HepG2 (cell line): Measurements from ENCODE around the gene LYSMD3. TPM values are rescaled to one million over a fixed set of nuclear protein-coding genes. Genes with fewer than 3 reads are reported as not detected.

Source experiments
- BCL6 ChIP-seq: IDR thresholded peaks from 2 replicates; pipeline ENCODE4 v1.6.1; 2016; ENCODE audit warnings: missing genetic modification reagents, missing compliant biosample characterization
- IKZF4 ChIP-seq: sonication (generic); formaldehyde crosslinking; IDR thresholded peaks from 2 replicates; pipeline ENCODE4 v1.5.1; 2020; ENCODE audit warnings: borderline replicate concordance, mild to moderate bottlenecking, low read depth, missing genetic modification reagents; ENCODE audit errors: not compliant biosample characterization
- KDM4B ChIP-seq: sonication (generic); formaldehyde crosslinking; IDR thresholded peaks from 2 replicates; pipeline ENCODE4 v1.4.0; 2020; ENCODE audit warnings: missing genetic modification reagents
- MTF2 ChIP-seq: sonication (generic); formaldehyde crosslinking; IDR thresholded peaks from 2 replicates; pipeline ENCODE4 v1.5.0; 2020; ENCODE audit warnings: missing genetic modification reagents, borderline replicate concordance
- NBN ChIP-seq: fragments of 450-650 bp; conservative IDR thresholded peaks from 2 replicates; pipeline ENCODE4 v1.6.1; 2017
- NFIB ChIP-seq: sonication (generic); formaldehyde crosslinking; IDR thresholded peaks from 2 replicates; pipeline ENCODE4 v1.9.0; 2021; ENCODE audit warnings: missing genetic modification reagents, mild to moderate bottlenecking, borderline replicate concordance
- PHF5A ChIP-seq: IDR thresholded peaks from one replicate; pipeline ENCODE4 v1.6.1; 2018; ENCODE audit warnings: low read depth, missing genetic modification reagents; ENCODE audit not compliant: unreplicated experiment
- RBAK ChIP-seq: sonication (generic); formaldehyde crosslinking; IDR thresholded peaks from 2 replicates; pipeline ENCODE4 v1.5.1; 2020; ENCODE audit warnings: mild to moderate bottlenecking, missing genetic modification reagents
- RELA ChIP-seq: sonication (generic); formaldehyde crosslinking; IDR thresholded peaks from 2 replicates; pipeline ENCODE4 v1.4.0; 2020; ENCODE audit warnings: missing genetic modification reagents
- RXRB ChIP-seq: IDR thresholded peaks from 2 replicates; pipeline ENCODE4 v1.6.1; 2016; ENCODE audit warnings: borderline replicate concordance, missing genetic modification reagents, missing compliant biosample characterization
- SAFB2 ChIP-seq: sonication (generic); formaldehyde crosslinking; IDR thresholded peaks from 2 replicates; pipeline ENCODE4 v1.5.1; 2020; ENCODE audit warnings: missing genetic modification reagents, low read depth, mild to moderate bottlenecking, borderline replicate concordance
- SALL2 ChIP-seq: sonication (generic); formaldehyde crosslinking; IDR thresholded peaks from 2 replicates; pipeline ENCODE4 v1.8.1; 2023; ENCODE audit warnings: mild to moderate bottlenecking, missing genetic modification reagents, inconsistent platforms
- SOX13 ChIP-seq, 3 experiments: fragments of 450-650 bp in 1 of 3; sonication (generic) in 1 of 3; formaldehyde crosslinking in 1 of 3; IDR thresholded peaks in 2 of 3; conservative IDR thresholded peaks in 1 of 3; 2 replicates each; pipeline versions ENCODE4 v1.5.0 to v1.6.1; 2016 to 2020; ENCODE audit warnings: antibody characterized with exemption in 1 of 3, mild to moderate bottlenecking in 1 of 3, missing compliant biosample characterization in 1 of 3, missing genetic modification reagents in 1 of 3, moderate library complexity in 1 of 3
- SRF ChIP-seq: IDR thresholded peaks from 2 replicates; pipeline ENCODE4 v1.6.1; 2011; ENCODE audit warnings: mild to moderate bottlenecking, low read depth, low read length, moderate library complexity
- STAG1 ChIP-seq: sonication (generic); formaldehyde crosslinking; IDR thresholded peaks from 2 replicates; pipeline ENCODE4 v1.4.0; 2020; ENCODE audit warnings: missing genetic modification reagents
- STAT5B ChIP-seq: sonication (generic); formaldehyde crosslinking; IDR thresholded peaks from 2 replicates; pipeline ENCODE4 v1.4.0; 2020; ENCODE audit warnings: missing genetic modification reagents
- ZFP82 ChIP-seq: sonication (generic); formaldehyde crosslinking; IDR thresholded peaks from 2 replicates; pipeline ENCODE4 v1.5.1; 2020; ENCODE audit warnings: mild to moderate bottlenecking, missing genetic modification reagents, borderline replicate concordance
- ZNF180 ChIP-seq: sonication (generic); formaldehyde crosslinking; IDR thresholded peaks from 2 replicates; pipeline ENCODE4 v1.4.0; 2020; ENCODE audit warnings: low read depth, missing genetic modification reagents, borderline replicate concordance
- ZNF264 ChIP-seq: sonication (generic); formaldehyde crosslinking; IDR thresholded peaks from 2 replicates; pipeline ENCODE4 v1.4.0; 2020; ENCODE audit warnings: missing genetic modification reagents
- ZNF552 ChIP-seq: sonication (generic); formaldehyde crosslinking; IDR thresholded peaks from 2 replicates; pipeline ENCODE4 v1.9.0; 2022; ENCODE audit warnings: missing genetic modification reagents, mild to moderate bottlenecking, borderline replicate concordance
- ZNF576 ChIP-seq: sonication (generic); formaldehyde crosslinking; IDR thresholded peaks from 2 replicates; pipeline ENCODE4 v1.4.0; 2020; ENCODE audit warnings: mild to moderate bottlenecking, missing genetic modification reagents
- ZNF607 ChIP-seq: sonication (generic); formaldehyde crosslinking; IDR thresholded peaks from 2 replicates; pipeline ENCODE4 v1.5.1; 2020; ENCODE audit warnings: missing genetic modification reagents, mild to moderate bottlenecking, borderline replicate concordance
- ZNF776 ChIP-seq: sonication (generic); formaldehyde crosslinking; IDR thresholded peaks from 2 replicates; pipeline ENCODE4 v1.4.0; 2020; ENCODE audit warnings: mild to moderate bottlenecking, missing genetic modification reagents
- ZNF816 ChIP-seq: sonication (generic); formaldehyde crosslinking; IDR thresholded peaks from 2 replicates; pipeline ENCODE4 v1.8.0; 2022; ENCODE audit warnings: missing genetic modification reagents, mild to moderate bottlenecking, borderline replicate concordance
- polyA plus RNA-seq, 8 experiments: library from polyadenylated mRNA; depleted of rRNA in 3 of 8; stranded (reverse) in 7 of 8; unstranded in 1 of 8; fragments of >200 nt; fragmentation: Illumina TruSeq in 4 of 8; extraction: Trizol in 4 of 8; gene quantifications; 2 replicates each; pipeline versions ENCODE4 v1.2.1 to v1.2.3, GENCODE V29; 2011 to 2016; ENCODE audit warnings: low read depth in 4 of 8, missing spikeins in 1 of 8, mixed read lengths in 1 of 8; ENCODE audit not compliant: insufficient read depth in 1 of 8
- total RNA-seq, 5 experiments: library from RNA; depleted of rRNA; stranded (reverse); fragments of >200 nt; fragmentation: Illumina TruSeq; extraction: Trizol; gene quantifications; 2 replicates each; pipeline ENCODE4 v1.2.3, GENCODE V29; 2016; ENCODE audit warnings: low read depth in 1 of 5
- TF ChIP-seq, protein P1 (sequence below): sonication (generic); formaldehyde crosslinking; IDR thresholded peaks from 2 replicates; pipeline ENCODE4 v1.9.0; 2021; ENCODE audit warnings: missing genetic modification reagents, borderline replicate concordance

LYSMD3 gene
- total and polyA plus RNA-seq, 2 of the 13 experiments (the other 11 are each of a cell fraction or from before 2014, with no cell fraction given): 9.1 to 13.8 TPM

DNA sequence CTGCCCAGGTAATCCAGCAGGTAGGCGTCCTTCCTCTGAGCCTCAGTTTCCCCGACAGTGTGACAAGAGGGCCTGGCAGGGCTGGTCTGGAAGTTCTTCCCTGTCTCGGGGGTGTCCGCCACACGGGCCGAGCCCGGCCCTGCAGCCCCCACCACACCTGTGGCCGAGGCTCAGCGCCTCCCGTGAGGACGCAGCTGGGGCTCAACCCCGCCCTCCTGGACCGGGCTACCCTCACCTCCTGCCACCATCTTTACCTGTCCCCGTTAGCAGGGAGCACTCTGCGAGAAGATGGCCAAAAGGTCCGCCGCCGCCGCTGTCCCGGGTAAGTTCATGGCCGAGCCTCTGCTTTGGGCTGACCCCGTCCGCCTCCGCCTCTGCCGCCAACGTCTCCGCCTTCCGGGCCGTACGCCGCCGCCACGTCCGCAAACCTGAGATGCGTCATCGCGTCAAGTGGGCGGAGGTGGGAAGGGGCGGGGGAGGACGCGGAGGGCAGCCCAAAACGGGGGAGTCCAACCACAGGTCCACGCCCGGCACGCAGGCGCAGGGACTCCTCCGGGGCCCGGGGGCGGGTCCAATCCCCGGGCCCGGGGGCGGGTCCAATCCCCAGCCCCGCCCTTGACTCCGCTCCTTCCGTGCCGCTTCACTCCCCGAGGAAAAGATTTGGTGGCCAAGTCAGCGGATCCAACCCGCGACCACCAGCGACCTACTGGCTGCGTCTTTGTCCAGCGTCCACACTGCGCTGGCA, at the start of gene LYSMD3 (continued):
- TF ChIP-seq ZNF576 (CRISPR knock-in tag): no peak
- TF ChIP-seq ZNF816: no peak
- TF ChIP-seq SAFB2 (CRISPR knock-in tag): peak; percentile 72; the same call in 1 of the 2 replicates
- TF ChIP-seq ZNF552 (CRISPR knock-in tag): no peak
- TF ChIP-seq SOX13 (IDR thresholded peaks at IDR 0.05): 0 out of 2 replicates have a peak, but pooled peaks have one; percentile 20
- no peak for TF ChIP-seq SOX13 (CRISPR knock-in tag; conservative IDR thresholded peaks at IDR 0.05 in 1 of 2, IDR thresholded peaks at IDR 0.05 in 1 of 2)
- TF ChIP-seq NBN: no peak
- no peak for TF ChIP-seq SALL2 (CRISPR knock-in tag)
- no peak for TF ChIP-seq STAT5B (CRISPR knock-in tag)
- no peak for TF ChIP-seq RBAK
- TF ChIP-seq IKZF4 (CRISPR knock-in tag): peak; percentile 43
- TF ChIP-seq SRF: peak; percentile 63; the same call in 1 of the 2 replicates
- TF ChIP-seq ZNF264 (CRISPR knock-in tag): 0 out of 2 replicates have a peak, but pooled peaks have one; percentile 16
- no peak for TF ChIP-seq STAG1 (CRISPR knock-in tag)
- peak; percentile 89 for TF ChIP-seq MTF2 (CRISPR knock-in tag)
- TF ChIP-seq RELA (CRISPR knock-in tag): no peak
- TF ChIP-seq ZFP82 (CRISPR knock-in tag): no peak
- peak; percentile 10; the same call in 1 of the 2 replicates for TF ChIP-seq ZNF607
- TF ChIP-seq RXRB: peak; percentile 77
- TF ChIP-seq, protein P1, sequence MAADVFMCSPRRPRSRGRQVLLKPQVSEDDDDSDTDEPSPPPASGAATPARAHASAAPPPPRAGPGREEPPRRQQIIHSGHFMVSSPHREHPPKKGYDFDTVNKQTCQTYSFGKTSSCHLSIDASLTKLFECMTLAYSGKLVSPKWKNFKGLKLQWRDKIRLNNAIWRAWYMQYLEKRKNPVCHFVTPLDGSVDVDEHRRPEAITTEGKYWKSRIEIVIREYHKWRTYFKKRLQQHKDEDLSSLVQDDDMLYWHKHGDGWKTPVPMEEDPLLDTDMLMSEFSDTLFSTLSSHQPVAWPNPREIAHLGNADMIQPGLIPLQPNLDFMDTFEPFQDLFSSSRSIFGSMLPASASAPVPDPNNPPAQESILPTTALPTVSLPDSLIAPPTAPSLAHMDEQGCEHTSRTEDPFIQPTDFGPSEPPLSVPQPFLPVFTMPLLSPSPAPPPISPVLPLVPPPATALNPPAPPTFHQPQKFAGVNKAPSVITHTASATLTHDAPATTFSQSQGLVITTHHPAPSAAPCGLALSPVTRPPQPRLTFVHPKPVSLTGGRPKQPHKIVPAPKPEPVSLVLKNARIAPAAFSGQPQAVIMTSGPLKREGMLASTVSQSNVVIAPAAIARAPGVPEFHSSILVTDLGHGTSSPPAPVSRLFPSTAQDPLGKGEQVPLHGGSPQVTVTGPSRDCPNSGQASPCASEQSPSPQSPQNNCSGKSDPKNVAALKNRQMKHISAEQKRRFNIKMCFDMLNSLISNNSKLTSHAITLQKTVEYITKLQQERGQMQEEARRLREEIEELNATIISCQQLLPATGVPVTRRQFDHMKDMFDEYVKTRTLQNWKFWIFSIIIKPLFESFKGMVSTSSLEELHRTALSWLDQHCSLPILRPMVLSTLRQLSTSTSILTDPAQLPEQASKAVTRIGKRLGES (CRISPR knock-in tag): no peak
- TF ChIP-seq BCL6 (CRISPR knock-in tag): no peak
- 0 out of 2 replicates have a peak, but pooled peaks have one; percentile 58 for TF ChIP-seq KDM4B (CRISPR knock-in tag)
- TF ChIP-seq ZNF776 (CRISPR knock-in tag): no peak
- no peak for TF ChIP-seq NFIB (CRISPR knock-in tag)
- TF ChIP-seq PHF5A (CRISPR knock-in tag): no peak
- TF ChIP-seq ZNF180 (CRISPR knock-in tag): no peak
